HEK293 (cell line): ENCODE results near the gene RTTN.

ENCODE experiments used
- CTCF ChIA-PET: fragments of 350-600 bp; formaldehyde crosslinking; extraction: SDS; loops from one replicate; lab custom pipeline; 2021; ENCODE audit warnings: antibody characterized with exemption; lab: Yijun Ruan, JAX
- POLR2A ChIA-PET: fragments of 300-600 bp; formaldehyde crosslinking; extraction: SDS; loops from one replicate; lab custom pipeline; 2020; ENCODE audit warnings: antibody characterized with exemption, inconsistent platforms; lab: Yijun Ruan, JAX
- H3K27ac ChIP-seq: fragments of 200-500 bp; sonication (Bioruptor generic); 2 replicates; pipeline ENCODE4 v1.5.1; 2014; ENCODE audit warnings: low read depth, low read length, control low read depth, inconsistent platforms; ENCODE audit errors: extremely low read depth
- H3K36me3 ChIP-seq, 2 experiments: fragments of 200-500 bp in 1 of 2; sonication (Bioruptor generic) in 1 of 2; 1 replicate in 1 of 2; 2 replicates in 1 of 2; pipeline ENCODE4 v1.5.1; 2014 to 2017; ENCODE audit warnings: inconsistent platforms in 2 of 2, low read length in 2 of 2; ENCODE audit not compliant: control insufficient read depth in 2 of 2, insufficient read depth in 1 of 2
- H3K4me1 ChIP-seq: fragments of 200-500 bp; sonication (Bioruptor generic); 2 replicates; pipeline ENCODE4 v1.5.1; 2014; ENCODE audit warnings: mild to moderate bottlenecking, low read length, inconsistent platforms; ENCODE audit not compliant: control insufficient read depth, insufficient read depth
- H3K4me3 ChIP-seq: 2 replicates; pipeline ENCODE4 v1.5.1; 2011; ENCODE audit warnings: low read depth, mild to moderate bottlenecking, control low read depth, low read length, moderate library complexity
- H3K9me3 ChIP-seq: fragments of 200-500 bp; sonication (Bioruptor generic); 2 replicates; pipeline ENCODE4 v1.5.1; 2014; ENCODE audit warnings: low read depth, low read length, inconsistent platforms; ENCODE audit not compliant: control insufficient read depth, insufficient read depth
- FEZF1 ChIP-seq: fragments of 450-650 bp; formaldehyde crosslinking; IDR thresholded peaks from 2 replicates; pipeline ENCODE4 v1.5.1; 2016; ENCODE audit warnings: missing biosample characterization, missing genetic modification characterization
- KLF1 ChIP-seq: fragments of 450-650 bp; formaldehyde crosslinking; IDR thresholded peaks from 2 replicates; pipeline ENCODE4 v1.5.1; 2016; ENCODE audit warnings: missing biosample characterization, missing genetic modification characterization
- MZF1 ChIP-seq: fragments of 450-650 bp; formaldehyde crosslinking; IDR thresholded peaks from 2 replicates; pipeline ENCODE4 v1.5.1; 2017; ENCODE audit warnings: missing biosample characterization, missing genetic modification characterization, borderline replicate concordance
- OVOL3 ChIP-seq: fragments of 450-650 bp; formaldehyde crosslinking; IDR thresholded peaks from 2 replicates; pipeline ENCODE4 v1.5.1; 2016; ENCODE audit warnings: missing biosample characterization, missing genetic modification characterization
- RBAK ChIP-seq: fragments of 450-650 bp; formaldehyde crosslinking; IDR thresholded peaks from 2 replicates; pipeline ENCODE4 v1.5.1; 2016; ENCODE audit warnings: missing biosample characterization, missing genetic modification characterization
- SCRT2 ChIP-seq: fragments of 450-650 bp; formaldehyde crosslinking; IDR thresholded peaks from 2 replicates; pipeline ENCODE4 v1.5.1; 2016; ENCODE audit warnings: missing biosample characterization, missing genetic modification characterization
- ZBTB7A ChIP-seq: fragments of 450-650 bp; formaldehyde crosslinking; IDR thresholded peaks from 2 replicates; pipeline ENCODE4 v1.5.1; 2016; ENCODE audit warnings: low read depth, missing biosample characterization, missing genetic modification characterization
- ZIC2 ChIP-seq: fragments of 450-650 bp; formaldehyde crosslinking; IDR thresholded peaks from 2 replicates; pipeline ENCODE4 v1.5.1; 2016; ENCODE audit warnings: missing biosample characterization, missing genetic modification characterization
- ZNF10 ChIP-seq: fragments of 450-650 bp; formaldehyde crosslinking; IDR thresholded peaks from 2 replicates; pipeline ENCODE4 v1.5.1; 2017; ENCODE audit warnings: missing biosample characterization, missing genetic modification characterization
- ZNF202 ChIP-seq: fragments of 450-650 bp; formaldehyde crosslinking; IDR thresholded peaks from 2 replicates; pipeline ENCODE4 v1.5.1; 2016; ENCODE audit warnings: missing biosample characterization, missing genetic modification characterization, borderline replicate concordance
- ZNF214 ChIP-seq: fragments of 450-650 bp; formaldehyde crosslinking; IDR thresholded peaks from 2 replicates; pipeline ENCODE4 v1.5.1; 2017; ENCODE audit warnings: missing biosample characterization, mild to moderate bottlenecking, missing genetic modification characterization, borderline replicate concordance
- ZNF324 ChIP-seq: fragments of 450-650 bp; formaldehyde crosslinking; IDR thresholded peaks from 2 replicates; pipeline ENCODE4 v1.5.1; 2016; ENCODE audit warnings: missing biosample characterization, missing genetic modification characterization
- ZNF350 ChIP-seq: fragments of 450-650 bp; formaldehyde crosslinking; IDR thresholded peaks from 2 replicates; pipeline ENCODE4 v1.5.0; 2017; ENCODE audit warnings: missing biosample characterization, mild to moderate bottlenecking, missing genetic modification characterization
- ZNF398 ChIP-seq: fragments of 450-650 bp; formaldehyde crosslinking; IDR thresholded peaks from 2 replicates; pipeline ENCODE4 v1.5.1; 2017; ENCODE audit warnings: missing biosample characterization, missing genetic modification characterization
- ZNF426 ChIP-seq: fragments of 450-650 bp; formaldehyde crosslinking; IDR thresholded peaks from 2 replicates; pipeline ENCODE4 v1.5.1; 2017; ENCODE audit warnings: missing biosample characterization, missing genetic modification characterization, mild to moderate bottlenecking, inconsistent platforms, moderate library complexity
- ZNF433 ChIP-seq: fragments of 450-650 bp; formaldehyde crosslinking; IDR thresholded peaks from 2 replicates; pipeline ENCODE4 v1.5.1; 2016; ENCODE audit warnings: missing biosample characterization, missing genetic modification characterization, low read depth
- ZNF571 ChIP-seq: fragments of 450-650 bp; formaldehyde crosslinking; IDR thresholded peaks from 2 replicates; pipeline ENCODE4 v1.5.0; 2017; ENCODE audit warnings: missing biosample characterization, missing genetic modification characterization
- ZNF580 ChIP-seq: fragments of 450-650 bp; formaldehyde crosslinking; IDR thresholded peaks from 2 replicates; pipeline ENCODE4 v1.5.1; 2016; ENCODE audit warnings: missing biosample characterization, missing genetic modification characterization
- ZNF658 ChIP-seq: fragments of 450-650 bp; formaldehyde crosslinking; IDR thresholded peaks from 2 replicates; pipeline ENCODE4; 2016; ENCODE audit warnings: missing biosample characterization, missing genetic modification characterization
- ZNF692 ChIP-seq: fragments of 450-650 bp; formaldehyde crosslinking; IDR thresholded peaks from 2 replicates; pipeline ENCODE4 v1.5.1; 2016; ENCODE audit warnings: missing biosample characterization, missing genetic modification characterization
- ZNF791 ChIP-seq: fragments of 450-650 bp; formaldehyde crosslinking; IDR thresholded peaks from 2 replicates; pipeline ENCODE4 v1.5.1; 2016; ENCODE audit warnings: missing biosample characterization, missing genetic modification characterization
- ZNF843 ChIP-seq: fragments of 450-650 bp; formaldehyde crosslinking; IDR thresholded peaks from 2 replicates; pipeline ENCODE4 v1.5.1; 2016; ENCODE audit warnings: missing biosample characterization, missing genetic modification characterization
- TF ChIP-seq, protein P1 (sequence below): fragments of 450-650 bp; formaldehyde crosslinking; IDR thresholded peaks from 2 replicates; pipeline ENCODE4 v1.5.1; 2017; ENCODE audit warnings: missing biosample characterization, missing genetic modification characterization
- TF ChIP-seq, protein P2 (sequence below): fragments of 450-650 bp; formaldehyde crosslinking; IDR thresholded peaks from 2 replicates; pipeline ENCODE4 v1.5.1; 2016; ENCODE audit warnings: missing biosample characterization, missing genetic modification characterization
- TF ChIP-seq, protein P3 (sequence below): fragments of 450-650 bp; formaldehyde crosslinking; IDR thresholded peaks from 2 replicates; pipeline ENCODE4 v1.5.1; 2016; ENCODE audit warnings: missing biosample characterization, missing genetic modification characterization

RTTN gene

DNA sequence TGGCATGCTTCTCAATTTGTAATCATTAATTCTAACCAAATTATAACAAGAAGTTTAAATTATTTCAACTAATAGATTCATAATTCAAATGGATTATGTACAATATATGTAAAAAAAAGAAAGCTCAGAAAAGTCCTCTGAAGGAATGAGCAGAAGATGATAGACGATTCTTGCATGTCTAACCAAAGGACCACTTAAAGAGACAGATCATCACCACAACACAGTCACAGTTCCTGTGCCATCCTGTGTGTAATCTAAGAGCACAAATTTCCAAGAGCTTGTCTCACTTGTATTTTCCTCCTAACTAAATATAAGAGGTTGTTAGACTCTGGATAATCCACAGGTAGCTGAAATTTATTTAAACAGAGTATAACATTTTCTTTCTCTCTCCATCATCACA lies 135.5 kb downstream of the RTTN start:
- no peaks in the 10 kb centered on the region for H3K4me1 ChIP-seq
- no peak overlapping the region for H3K27ac ChIP-seq
- TF ChIP-seq ZNF571 (no peak), ZNF202 (tag by site-specific recombination) (no peak), ZNF426 (no peak)
- peaks cover 5 to 10% of the 10 kb centered on the region in 2 experiments; a peak in 2 of 3 replicates for H3K36me3 ChIP-seq
- H3K9me3 ChIP-seq, result no peaks in the 10 kb centered on the region
- H3K4me3 ChIP-seq, result no peak overlapping the region
- CTCF ChIA-PET, result no interaction called here
- POLR2A ChIA-PET, result no interaction called here

- no peak for TF ChIP-seq FEZF1 (tag by site-specific recombination)
- no peak for TF ChIP-seq ZNF692 (tag by site-specific recombination)
- no peak for TF ChIP-seq OVOL3
- TF ChIP-seq MZF1, result no peak
- no peak for TF ChIP-seq ZNF658
- TF ChIP-seq ZNF202 (tag by site-specific recombination), result no peak
- no peak for TF ChIP-seq ZNF843
- no peak for TF ChIP-seq ZIC2 (tag by site-specific recombination)
- TF ChIP-seq ZNF214 (tag by site-specific recombination), result no peak
- no peak for TF ChIP-seq SCRT2 (tag by site-specific recombination)
- no peak for TF ChIP-seq ZNF398 (tag by site-specific recombination)
- no peak for TF ChIP-seq KLF1 (tag by site-specific recombination)
- TF ChIP-seq, protein P1, sequence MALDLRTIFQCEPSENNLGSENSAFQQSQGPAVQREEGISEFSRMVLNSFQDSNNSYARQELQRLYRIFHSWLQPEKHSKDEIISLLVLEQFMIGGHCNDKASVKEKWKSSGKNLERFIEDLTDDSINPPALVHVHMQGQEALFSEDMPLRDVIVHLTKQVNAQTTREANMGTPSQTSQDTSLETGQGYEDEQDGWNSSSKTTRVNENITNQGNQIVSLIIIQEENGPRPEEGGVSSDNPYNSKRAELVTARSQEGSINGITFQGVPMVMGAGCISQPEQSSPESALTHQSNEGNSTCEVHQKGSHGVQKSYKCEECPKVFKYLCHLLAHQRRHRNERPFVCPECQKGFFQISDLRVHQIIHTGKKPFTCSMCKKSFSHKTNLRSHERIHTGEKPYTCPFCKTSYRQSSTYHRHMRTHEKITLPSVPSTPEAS, result no peak
- ChIA-PET CTCF (no interaction called here), POLR2A (no interaction called here)
- Histone ChIP-seq H3K9me3 (no peaks in the 10 kb centered on the region), H3K4me1 (no peaks in the 10 kb centered on the region), H3K27ac (no peak overlapping the region), H3K36me3 (peaks cover 5 to 10% of the 10 kb centered on the region in 2 experiments; a peak in 2 of 3 replicates), H3K4me3 (no peak overlapping the region)
These were observed 136.1 kb downstream of the RTTN start for GRCh38 chr18:70069382-70069781.

- CTCF ChIA-PET, result interaction anchor here (0.7 kb wide), 1 partner anchor 15 kb away, joined by 3 read pairs; no protein-coding TSS in a partner anchor
- Histone ChIP-seq H3K36me3 (peaks cover 5 to 10% of the 10 kb centered on the region in 2 experiments; a peak in 2 of 3 replicates), H3K27ac (no peak overlapping the region), H3K4me3 (no peak overlapping the region), H3K4me1 (no peaks in the 10 kb centered on the region), H3K9me3 (no peaks in the 10 kb centered on the region)
- POLR2A ChIA-PET, result no interaction called here
- no peak for TF ChIP-seq ZNF791
- no peak for TF ChIP-seq ZBTB7A (tag by site-specific recombination)
- TF ChIP-seq ZNF10 (tag by site-specific recombination), result no peak
- no peak for TF ChIP-seq ZNF350
- no peak for TF ChIP-seq ZNF324 (tag by site-specific recombination)
- no peak for TF ChIP-seq RBAK
- TF ChIP-seq, protein P2, sequence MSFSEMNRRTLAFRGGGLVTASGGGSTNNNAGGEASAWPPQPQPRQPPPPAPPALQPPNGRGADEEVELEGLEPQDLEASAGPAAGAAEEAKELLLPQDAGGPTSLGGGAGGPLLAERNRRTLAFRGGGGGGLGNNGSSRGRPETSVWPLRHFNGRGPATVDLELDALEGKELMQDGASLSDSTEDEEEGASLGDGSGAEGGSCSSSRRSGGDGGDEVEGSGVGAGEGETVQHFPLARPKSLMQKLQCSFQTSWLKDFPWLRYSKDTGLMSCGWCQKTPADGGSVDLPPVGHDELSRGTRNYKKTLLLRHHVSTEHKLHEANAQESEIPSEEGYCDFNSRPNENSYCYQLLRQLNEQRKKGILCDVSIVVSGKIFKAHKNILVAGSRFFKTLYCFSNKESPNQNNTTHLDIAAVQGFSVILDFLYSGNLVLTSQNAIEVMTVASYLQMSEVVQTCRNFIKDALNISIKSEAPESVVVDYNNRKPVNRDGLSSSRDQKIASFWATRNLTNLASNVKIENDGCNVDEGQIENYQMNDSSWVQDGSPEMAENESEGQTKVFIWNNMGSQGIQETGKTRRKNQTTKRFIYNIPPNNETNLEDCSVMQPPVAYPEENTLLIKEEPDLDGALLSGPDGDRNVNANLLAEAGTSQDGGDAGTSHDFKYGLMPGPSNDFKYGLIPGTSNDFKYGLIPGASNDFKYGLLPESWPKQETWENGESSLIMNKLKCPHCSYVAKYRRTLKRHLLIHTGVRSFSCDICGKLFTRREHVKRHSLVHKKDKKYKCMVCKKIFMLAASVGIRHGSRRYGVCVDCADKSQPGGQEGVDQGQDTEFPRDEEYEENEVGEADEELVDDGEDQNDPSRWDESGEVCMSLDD (tag by site-specific recombination), result no peak
- TF ChIP-seq ZNF580 (tag by site-specific recombination), result no peak
- no peak for TF ChIP-seq ZNF433
- TF ChIP-seq, protein P3, sequence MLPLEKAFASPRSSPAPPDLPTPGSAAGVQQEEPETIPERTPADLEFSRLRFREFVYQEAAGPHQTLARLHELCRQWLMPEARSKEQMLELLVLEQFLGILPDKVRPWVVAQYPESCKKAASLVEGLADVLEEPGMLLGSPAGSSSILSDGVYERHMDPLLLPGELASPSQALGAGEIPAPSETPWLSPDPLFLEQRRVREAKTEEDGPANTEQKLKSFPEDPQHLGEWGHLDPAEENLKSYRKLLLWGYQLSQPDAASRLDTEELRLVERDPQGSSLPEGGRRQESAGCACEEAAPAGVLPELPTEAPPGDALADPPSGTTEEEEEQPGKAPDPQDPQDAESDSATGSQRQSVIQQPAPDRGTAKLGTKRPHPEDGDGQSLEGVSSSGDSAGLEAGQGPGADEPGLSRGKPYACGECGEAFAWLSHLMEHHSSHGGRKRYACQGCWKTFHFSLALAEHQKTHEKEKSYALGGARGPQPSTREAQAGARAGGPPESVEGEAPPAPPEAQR (tag by site-specific recombination), result no peak
- TF ChIP-seq KLF1 (tag by site-specific recombination), result no peak
These were observed 136.5 kb downstream of the RTTN start for GRCh38 chr18:70068981-70069380.
